CD4-positive, alpha-beta T cell treated with Interleukin-4 for 4 hours (primary cell): ENCODE measurements around the gene SLC6A9.

Experiments used
- DNase-seq: peaks from one replicate; pipeline ENCODE4 v3.0.0-alpha.2; 2020

The SLC6A9 gene

GRCh38 chr1:43981636-43982035 lies 49.6 kb downstream of the SLC6A9 start:
- DNase-seq: no peak

GRCh38 chr1:43981135-43981491 lies 50.1 kb downstream of the SLC6A9 start:
- DNase-seq: no peak

- DNase-seq: no peak
Observed at GRCh38 chr1:43980255-43981134, 50.8 kb downstream of the SLC6A9 start.

DNA sequence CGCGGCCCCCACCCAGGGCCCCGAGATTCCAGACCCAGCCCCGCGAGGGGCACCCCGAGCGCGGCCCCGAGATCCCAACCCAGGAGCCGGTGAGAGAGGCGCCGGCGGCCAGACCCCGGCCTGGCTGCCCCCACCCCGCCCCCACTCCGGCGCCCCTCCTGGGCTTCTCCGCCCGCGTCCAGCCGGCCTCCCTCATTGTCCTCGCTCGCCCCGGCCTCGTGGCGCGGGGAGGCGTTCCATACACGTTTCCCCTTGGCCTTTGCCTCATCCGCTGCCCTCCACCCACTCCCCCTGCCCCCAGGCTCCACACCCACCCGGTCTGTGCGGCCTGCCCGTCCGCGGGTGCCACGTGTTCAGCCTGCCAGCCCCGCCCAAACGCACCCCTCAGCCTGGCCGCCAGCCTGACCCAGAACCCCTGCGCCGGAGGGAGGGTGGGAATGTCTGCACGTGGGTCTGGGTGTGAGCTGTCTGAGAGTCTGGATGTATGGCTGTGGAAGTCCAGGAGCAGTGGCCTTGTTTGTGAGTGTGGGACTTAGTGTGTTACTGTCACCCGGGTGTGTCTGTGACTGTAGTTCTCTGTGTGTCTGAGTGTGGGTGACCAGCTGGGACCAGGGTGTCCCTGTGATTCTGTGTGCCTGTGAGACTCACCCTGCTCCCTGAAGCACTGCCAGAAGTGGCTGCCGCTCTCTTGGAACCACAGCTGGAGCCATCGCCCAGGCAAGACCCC lies 51.6 kb downstream of the SLC6A9 start:
- DNase-seq: no peak

GRCh38 chr1:43979261-43979527 lies 52.1 kb downstream of the SLC6A9 start:
- DNase-seq: no peak

DNA sequence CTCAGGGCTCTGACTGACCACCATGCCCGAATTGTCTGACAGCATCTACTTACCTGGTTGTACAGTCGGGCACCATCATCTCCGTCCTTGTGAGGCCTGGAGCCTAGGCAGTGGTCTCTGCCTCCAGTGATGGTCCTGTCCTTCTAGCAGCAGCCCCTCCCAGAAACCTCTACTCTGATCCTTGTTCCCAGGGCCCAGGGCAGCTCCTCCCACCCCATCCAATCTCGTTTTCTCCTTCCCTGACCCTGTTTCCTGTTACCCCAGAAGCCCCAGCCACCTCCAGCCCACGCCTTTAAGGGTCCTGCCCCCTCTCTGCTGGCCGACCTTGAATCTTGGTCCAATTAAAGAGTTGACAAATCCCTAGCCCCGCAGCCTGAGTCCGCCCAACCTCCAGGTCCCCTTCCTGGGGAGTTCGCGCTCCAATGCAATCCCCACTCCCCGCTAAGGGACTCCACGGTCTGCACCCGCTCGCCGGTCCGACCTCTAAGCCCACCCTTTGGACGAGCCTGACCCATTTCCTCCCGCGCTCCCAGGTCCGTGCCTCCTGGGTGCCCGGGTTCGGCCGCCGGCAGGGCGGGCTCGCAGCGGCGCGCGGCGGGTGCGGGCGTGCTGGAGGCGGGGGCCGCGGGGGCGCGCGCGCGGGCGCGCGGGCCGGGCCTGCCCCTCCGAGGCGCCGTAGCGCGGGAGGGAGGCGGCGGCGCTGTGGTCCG lies 52.6 kb downstream of the SLC6A9 start, which contains the start of gene B4GALT2:
Gene B4GALT2 (plus strand): TSS at position 660 of the 710 bp plus-strand sequence. CDS start 1,951 bp downstream, outside the sequence.
- no peak for DNase-seq

DNA sequence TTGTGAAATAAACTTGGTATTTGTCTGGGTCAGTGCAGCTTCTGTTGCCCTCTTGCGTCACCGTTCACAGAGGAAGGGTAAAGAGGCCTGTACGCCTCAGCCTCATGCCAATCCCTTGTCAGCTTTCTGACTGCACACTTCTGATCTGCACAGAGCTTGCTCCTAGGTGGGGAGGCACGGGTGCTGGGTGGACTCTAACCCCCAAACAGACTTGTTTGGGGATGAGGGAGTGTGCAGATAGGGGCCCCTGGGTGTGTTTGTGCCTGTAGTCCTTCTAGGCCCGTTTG lies 53.1 kb downstream of the SLC6A9 start:
- no peak for DNase-seq

DNA sequence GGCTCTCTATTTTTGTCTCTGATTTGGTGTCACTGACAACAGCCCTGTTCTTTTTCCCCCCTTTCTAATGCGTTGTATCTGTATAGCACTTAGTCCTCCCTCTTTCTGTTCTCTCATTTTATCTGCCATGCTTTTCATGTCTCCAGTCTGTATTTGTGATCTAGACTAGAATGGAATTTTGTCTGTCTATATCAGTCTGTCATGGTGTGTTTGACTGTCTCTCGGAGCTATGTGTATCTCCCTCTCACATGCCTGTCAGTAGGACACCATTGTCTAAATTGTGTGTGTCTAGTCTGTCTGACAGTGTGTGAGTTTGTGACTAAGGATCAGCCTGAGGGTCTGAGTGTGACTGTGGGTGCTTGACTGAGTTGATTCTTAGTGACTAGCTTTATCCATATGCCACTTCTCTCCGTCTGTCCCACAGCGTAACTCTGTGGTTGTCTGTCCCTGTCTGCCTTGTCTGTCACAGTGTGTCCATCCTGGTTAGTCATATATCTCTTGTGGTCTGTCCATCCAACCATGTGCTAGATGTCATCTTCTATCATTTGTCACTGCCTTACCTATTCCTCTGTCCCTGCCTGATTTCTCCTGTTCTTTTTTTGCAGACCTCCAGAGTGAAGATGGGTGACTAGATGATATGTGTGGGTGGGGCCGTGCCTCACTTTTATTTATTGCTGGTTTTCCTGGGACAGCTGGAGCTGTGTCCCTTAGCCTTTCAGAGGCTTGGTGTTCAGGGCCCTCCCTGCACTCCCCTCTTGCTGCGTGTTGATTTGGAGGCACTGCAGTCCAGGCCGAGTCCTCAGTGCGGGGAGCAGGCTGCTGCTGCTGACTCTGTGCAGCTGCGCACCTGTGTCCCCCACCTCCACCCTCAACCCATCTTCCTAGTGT lies 53.6 kb downstream of the SLC6A9 start:
- no peak for DNase-seq

- no peak for DNase-seq
Observed at GRCh38 chr1:43976890-43977289, 54.4 kb downstream of the SLC6A9 start.

DNA sequence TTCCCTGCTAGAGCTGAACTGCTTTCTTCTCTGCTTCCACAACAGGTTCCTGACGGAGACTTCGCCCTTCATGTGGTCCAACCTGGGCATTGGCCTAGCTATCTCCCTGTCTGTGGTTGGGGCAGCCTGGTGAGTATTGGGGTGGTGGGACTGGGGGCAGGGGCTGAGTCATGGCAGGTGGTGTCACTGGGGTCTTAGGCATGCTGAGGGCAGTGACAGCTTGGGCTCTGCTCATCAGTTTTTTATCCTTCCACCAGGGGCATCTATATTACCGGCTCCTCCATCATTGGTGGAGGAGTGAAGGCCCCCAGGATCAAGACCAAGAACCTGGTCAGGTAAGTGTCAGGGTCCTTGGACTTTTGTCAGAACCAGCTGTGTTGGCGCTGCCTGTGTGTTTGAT lies 55.2 kb downstream of the SLC6A9 start:
- no peak for DNase-seq

DNA sequence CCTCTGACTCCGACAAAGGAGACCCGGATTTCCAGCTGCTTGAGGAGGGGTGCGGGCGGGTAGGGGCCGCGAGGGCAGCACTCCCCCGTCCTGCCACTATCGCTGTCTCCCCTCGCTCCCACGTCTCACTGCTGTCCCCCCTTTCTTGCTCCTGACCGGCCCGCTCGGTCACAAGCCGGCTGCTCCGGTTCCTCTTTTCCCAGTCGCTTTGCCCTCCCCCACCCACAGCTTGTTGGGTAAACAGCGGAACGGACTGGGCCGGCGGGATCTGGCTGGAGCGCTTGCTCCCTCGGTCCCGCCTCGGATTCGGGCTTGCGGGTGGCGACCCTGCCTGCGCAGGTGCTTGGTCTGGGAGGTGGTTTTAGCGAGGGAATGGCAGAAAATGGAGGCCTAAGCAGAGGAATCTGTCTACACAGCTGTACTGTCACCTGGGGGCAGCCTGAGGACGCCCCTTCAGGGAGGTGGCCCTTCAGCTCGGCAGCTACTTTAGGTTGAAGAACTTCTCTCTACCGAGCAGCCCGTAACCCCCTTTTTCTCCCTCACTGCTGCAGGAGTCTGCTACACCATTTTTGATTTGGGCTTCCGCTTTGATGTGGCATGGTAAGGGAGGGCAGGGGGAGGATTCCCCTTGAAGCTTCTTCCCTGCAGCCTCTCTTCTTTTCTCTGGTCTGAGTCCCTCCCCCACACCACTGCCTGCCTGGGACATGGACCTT lies 55.9 kb downstream of the SLC6A9 start:
- peak; percentile 37 for DNase-seq

- peak; percentile 87 for DNase-seq
Observed at GRCh38 chr1:43974443-43975248, 56.6 kb downstream of the SLC6A9 start, which contains the start of gene ATP6V0B. Gene ATP6V0B (plus strand): TSS chr1:43974960. CDS start chr1:43975041, 81 bp downstream.

DNA sequence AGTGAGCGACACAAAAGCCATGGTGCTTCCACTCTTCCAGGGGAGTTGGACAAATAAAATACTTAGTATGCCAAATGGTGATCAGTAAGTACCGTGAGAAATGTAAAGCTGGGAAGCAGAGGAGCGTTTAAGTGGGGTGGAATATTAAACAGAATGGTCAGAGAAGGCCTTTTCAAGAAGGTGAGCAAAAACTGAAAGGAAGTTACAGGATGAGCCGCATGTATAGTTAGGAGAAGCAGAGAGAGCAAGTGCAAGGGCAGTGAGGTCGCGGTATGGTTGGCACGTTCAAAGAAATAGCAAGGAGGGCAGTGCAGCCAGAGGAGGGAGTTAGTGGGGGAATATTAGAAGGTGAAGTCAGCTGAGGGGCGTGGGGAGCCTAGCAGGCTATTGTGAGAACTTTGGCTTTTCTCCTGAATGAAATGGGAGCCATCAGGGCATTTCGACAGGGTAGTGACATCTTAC lies 57.2 kb downstream of the SLC6A9 start:
- DNase-seq: no peak

DNA sequence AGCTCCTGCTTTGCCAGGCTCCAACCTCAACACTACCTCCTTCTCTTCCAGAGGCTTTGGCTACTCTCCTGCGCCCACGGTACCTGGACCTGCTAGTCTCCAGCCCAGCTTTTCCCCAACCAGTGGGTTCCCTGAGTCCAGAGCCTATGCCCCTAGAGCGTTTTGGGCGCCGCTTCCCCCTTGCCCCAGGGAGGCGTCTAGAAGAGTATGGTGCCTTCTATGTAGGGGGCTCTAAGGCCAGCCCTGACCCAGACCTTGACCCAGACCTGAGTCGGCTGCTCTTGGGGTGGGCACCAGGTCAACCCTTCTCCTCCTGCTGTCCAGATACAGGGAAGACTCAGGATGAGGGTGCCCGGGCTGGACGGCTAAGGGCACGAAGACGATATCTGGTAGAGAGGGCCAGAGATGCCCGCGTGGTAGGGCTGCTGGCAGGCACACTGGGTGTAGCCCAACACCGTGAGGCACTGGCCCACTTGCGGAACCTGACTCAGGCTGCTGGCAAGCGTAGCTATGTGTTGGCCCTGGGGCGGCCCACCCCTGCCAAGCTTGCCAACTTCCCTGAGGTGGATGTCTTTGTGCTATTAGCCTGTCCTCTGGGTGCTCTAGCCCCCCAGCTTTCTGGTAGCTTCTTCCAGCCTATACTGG lies 59.8 kb downstream of the SLC6A9 start:
- DNase-seq: no peak

GRCh38 chr1:43970911-43971310 lies 60.4 kb downstream of the SLC6A9 start:
- DNase-seq: no peak

GRCh38 chr1:43970502-43970901 lies 60.8 kb downstream of the SLC6A9 start:
- DNase-seq: no peak

DNA sequence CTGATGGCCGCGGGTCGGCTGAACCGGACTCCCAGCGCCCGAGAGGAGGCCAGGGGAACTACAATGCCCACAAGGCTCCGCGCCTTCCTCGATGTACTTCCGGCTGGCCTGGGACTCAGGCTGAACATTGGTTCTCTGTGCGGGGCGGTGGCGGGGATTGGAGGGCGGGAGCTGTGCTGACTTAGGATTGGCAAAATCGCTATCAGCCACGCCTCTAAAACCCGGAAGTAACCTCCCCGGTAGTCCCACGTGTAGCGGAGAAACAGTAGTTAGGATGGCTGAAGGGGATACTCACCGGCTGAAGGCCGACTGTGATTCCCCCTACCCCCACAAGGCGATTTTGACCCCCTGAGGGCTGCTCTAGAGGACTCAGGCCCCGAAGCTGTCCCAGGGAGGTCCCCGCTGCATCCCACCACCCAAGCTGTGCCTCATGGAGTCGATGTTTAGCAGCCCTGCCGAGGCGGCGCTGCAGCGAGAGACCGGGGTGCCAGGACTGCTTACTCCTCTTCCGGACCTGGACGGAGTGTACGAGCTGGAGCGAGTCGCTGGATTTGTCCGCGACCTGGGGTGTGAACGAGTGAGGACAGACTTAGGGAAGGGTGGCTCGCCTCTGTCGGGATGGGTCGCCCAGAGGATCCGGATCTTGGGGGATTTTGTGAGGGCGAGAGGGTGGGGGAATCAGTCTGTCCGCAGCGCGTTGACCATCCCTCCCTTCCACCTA lies 61.4 kb downstream of the SLC6A9 start, which contains the start of gene DPH2:
Gene DPH2 (plus strand): TSS at position 265 of the 721 bp plus-strand sequence. CDS start 166 bp downstream, at position 431.
- DNase-seq: peak; percentile 94

- no peak for DNase-seq
Observed at GRCh38 chr1:43969416-43969745, 61.9 kb downstream of the SLC6A9 start.

DNA sequence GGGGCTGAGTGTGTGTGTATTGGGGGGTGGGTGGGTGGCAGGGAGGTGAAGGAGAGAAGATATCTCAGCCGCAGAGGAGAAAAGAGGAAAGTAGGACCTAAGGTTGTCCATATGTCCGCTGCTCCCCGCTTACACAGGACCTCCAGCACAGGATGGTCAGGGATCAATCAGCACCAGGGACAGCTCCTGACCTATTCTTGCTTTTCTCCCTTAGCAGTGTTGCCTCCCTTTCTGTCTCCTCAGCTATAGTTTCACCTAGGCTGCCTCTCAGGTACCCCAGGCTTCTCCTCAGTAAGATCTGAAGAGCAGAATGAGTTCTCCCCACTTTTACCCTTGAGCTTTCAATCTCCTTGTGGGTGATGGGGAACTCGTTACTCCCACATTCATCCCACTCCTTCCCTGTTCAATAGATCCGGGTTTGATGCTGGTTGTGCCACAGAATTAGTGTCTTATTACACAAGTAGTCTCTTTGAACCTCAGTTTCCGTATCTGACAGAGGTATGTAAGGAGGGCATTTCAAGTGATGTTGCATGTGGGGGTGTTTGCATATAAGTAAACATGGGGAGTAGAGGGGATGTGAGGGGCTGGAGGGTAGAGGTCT lies 62.8 kb downstream of the SLC6A9 start:
- DNase-seq: no peak
